Measurements from ENCODE around the gene PRAMEF12.

- TF ChIP-seq CDX4 (CRISPR knock-in tag; IDR thresholded peaks at IDR 0.05; ENCODE audit: borderline replicate concordance) (no peak), ESRRA (CRISPR knock-in tag; IDR thresholded peaks at IDR 0.05; ENCODE audit: borderline replicate concordance) (no peak), ZNF138 (CRISPR knock-in tag; conservative IDR thresholded peaks at IDR 0.05) (no peak), ZNF121 (CRISPR knock-in tag; IDR thresholded peaks at IDR 0.05) (no peak), CTCF (IDR thresholded peaks at IDR 0.05) (no peak), PRDM15 (CRISPR knock-in tag; IDR thresholded peaks at IDR 0.05) (no peak), ATF6 (CRISPR knock-in tag; IDR thresholded peaks at IDR 0.05) (no peak)
These were observed 38.9 kb upstream of the PRAMEF12 start for GRCh38 chr1:12734651-12735050.

Measured in WTC11 (cell line).